Loucy (cell line): ENCODE results near the gene RRN3.
"Not testable (repeated sequence)": the region's sequence is repeated elsewhere in the genome, so short reads cannot be mapped to it uniquely, and the experiment has no call there.

Experiments used
- H2AFZ ChIP-seq: fragments of 200-600 bp; sonication (generic); 2 replicates; pipeline ENCODE4 v1.6.0; 2016; ENCODE audit warnings: antibody characterized with exemption, mild to moderate bottlenecking, low read length, moderate library complexity
- H3F3A ChIP-seq: fragments of 200-600 bp; 2 replicates; pipeline ENCODE4 v1.6.0; 2016; ENCODE audit warnings: antibody characterized with exemption, low read depth, mild to moderate bottlenecking
- H3K27me3 ChIP-seq: fragments of 200-600 bp; sonication (generic); 2 replicates; pipeline ENCODE4 v1.6.1; 2014; ENCODE audit warnings: low read length, mild to moderate bottlenecking; ENCODE audit not compliant: insufficient read depth, poor library complexity, severe bottlenecking
- H3K36me3 ChIP-seq: fragments of 200-600 bp; sonication (generic); 2 replicates; pipeline ENCODE4 v1.6.1; 2016; ENCODE audit warnings: low read length; ENCODE audit not compliant: insufficient read depth
- H3K4me1 ChIP-seq: fragments of 200-600 bp; sonication (generic); 2 replicates; pipeline ENCODE4 v1.5.1; 2014; ENCODE audit warnings: low read length, mild to moderate bottlenecking; ENCODE audit not compliant: insufficient read depth, poor library complexity, severe bottlenecking
- H3K4me2 ChIP-seq: fragments of 200-600 bp; sonication (generic); 2 replicates; pipeline ENCODE4 v1.6.0; 2014; ENCODE audit warnings: antibody characterized with exemption, low read length, low read depth, mild to moderate bottlenecking; ENCODE audit not compliant: poor library complexity, severe bottlenecking
- H3K4me3 ChIP-seq: fragments of 200-600 bp; sonication (generic); 2 replicates; pipeline ENCODE4 v1.5.1; 2014; ENCODE audit warnings: low read length, mild to moderate bottlenecking, mixed read lengths; ENCODE audit not compliant: poor library complexity, severe bottlenecking
- H3K79me2 ChIP-seq: fragments of 200-600 bp; sonication (generic); 2 replicates; pipeline ENCODE4 v1.6.1; 2014; ENCODE audit warnings: low read length; ENCODE audit not compliant: insufficient read depth
- H3K9ac ChIP-seq: fragments of 200-600 bp; sonication (generic); 2 replicates; pipeline ENCODE4 v1.6.0; 2014; ENCODE audit warnings: mild to moderate bottlenecking, low read depth, low read length, moderate library complexity; ENCODE audit not compliant: poor library complexity, severe bottlenecking
- H3K9me2 ChIP-seq: fragments of 200-600 bp; sonication (generic); replicated peaks from 2 replicates; pipeline ENCODE4 v1.6.1; 2016; ENCODE audit warnings: low read depth, low read length, mixed read lengths
- H3K9me3 ChIP-seq: fragments of 200-600 bp; sonication (generic); 2 replicates; pipeline ENCODE4 v1.6.1; 2014; ENCODE audit warnings: mild to moderate bottlenecking, antibody characterized with exemption, low read length, low read depth; ENCODE audit not compliant: insufficient read depth
- H4K20me1 ChIP-seq: fragments of 200-600 bp; sonication (generic); 2 replicates; pipeline ENCODE4 v1.6.0; 2014; ENCODE audit warnings: antibody characterized with exemption, low read length, mild to moderate bottlenecking; ENCODE audit not compliant: insufficient read depth, poor library complexity, severe bottlenecking
- EZH2phosphoT487 ChIP-seq: fragments of 200-600 bp; IDR thresholded peaks from 2 replicates; pipeline ENCODE4 v1.6.1; 2018; ENCODE audit warnings: antibody characterized with exemption, mild to moderate bottlenecking, moderate library complexity, borderline replicate concordance
- TF ChIP-seq, protein P1 (sequence below): fragments of 200-600 bp; sonication (generic); conservative IDR thresholded peaks from 2 replicates; pipeline ENCODE4 v1.5.1; 2014; ENCODE audit warnings: mild to moderate bottlenecking, antibody characterized with exemption, low read length

The RRN3 gene

DNA sequence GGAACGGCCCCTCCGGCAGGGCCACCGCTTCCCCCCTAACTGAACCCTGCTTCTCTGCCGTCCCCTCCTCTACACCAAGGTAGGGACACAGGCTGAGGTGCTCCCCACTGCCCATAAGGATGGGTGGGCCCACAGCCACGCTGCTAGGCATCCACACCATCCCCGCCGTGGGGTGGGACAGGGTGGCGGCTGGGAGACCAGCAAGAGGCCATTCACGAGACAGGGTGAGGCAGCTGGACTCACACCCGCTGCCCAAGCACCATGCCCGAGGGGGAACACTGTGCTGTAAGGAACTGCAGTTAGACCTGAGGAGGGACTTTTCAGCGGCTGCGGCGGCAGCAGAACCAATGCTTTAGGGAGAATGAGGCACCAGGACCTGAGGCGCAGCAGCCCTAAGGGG is 47.5 kb upstream of the RRN3 start:
- no peaks in the 10 kb centered on the region for H3K27me3 ChIP-seq
- H3K79me2 ChIP-seq, result no peaks in the 10 kb centered on the region
- no peak overlapping the region for H3K4me3 ChIP-seq
- H3K4me2 ChIP-seq, result no peak overlapping the region
- no peaks in the 10 kb centered on the region for H3K36me3 ChIP-seq
- no peaks in the 10 kb centered on the region for H3K9me2 ChIP-seq
- no peaks in the 10 kb centered on the region for H3K9me3 ChIP-seq
- no peaks in the 10 kb centered on the region for H4K20me1 ChIP-seq
- no peak overlapping the region for H2AFZ ChIP-seq
- TF ChIP-seq EZH2phosphoT487, result no peak
- TF ChIP-seq, protein P1, sequence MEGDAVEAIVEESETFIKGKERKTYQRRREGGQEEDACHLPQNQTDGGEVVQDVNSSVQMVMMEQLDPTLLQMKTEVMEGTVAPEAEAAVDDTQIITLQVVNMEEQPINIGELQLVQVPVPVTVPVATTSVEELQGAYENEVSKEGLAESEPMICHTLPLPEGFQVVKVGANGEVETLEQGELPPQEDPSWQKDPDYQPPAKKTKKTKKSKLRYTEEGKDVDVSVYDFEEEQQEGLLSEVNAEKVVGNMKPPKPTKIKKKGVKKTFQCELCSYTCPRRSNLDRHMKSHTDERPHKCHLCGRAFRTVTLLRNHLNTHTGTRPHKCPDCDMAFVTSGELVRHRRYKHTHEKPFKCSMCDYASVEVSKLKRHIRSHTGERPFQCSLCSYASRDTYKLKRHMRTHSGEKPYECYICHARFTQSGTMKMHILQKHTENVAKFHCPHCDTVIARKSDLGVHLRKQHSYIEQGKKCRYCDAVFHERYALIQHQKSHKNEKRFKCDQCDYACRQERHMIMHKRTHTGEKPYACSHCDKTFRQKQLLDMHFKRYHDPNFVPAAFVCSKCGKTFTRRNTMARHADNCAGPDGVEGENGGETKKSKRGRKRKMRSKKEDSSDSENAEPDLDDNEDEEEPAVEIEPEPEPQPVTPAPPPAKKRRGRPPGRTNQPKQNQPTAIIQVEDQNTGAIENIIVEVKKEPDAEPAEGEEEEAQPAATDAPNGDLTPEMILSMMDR, result no peak
- no peak overlapping the region for H3K9ac ChIP-seq
- no peaks in the 10 kb centered on the region for H3K4me1 ChIP-seq
- no peaks in the 10 kb centered on the region for H3F3A ChIP-seq

DNA sequence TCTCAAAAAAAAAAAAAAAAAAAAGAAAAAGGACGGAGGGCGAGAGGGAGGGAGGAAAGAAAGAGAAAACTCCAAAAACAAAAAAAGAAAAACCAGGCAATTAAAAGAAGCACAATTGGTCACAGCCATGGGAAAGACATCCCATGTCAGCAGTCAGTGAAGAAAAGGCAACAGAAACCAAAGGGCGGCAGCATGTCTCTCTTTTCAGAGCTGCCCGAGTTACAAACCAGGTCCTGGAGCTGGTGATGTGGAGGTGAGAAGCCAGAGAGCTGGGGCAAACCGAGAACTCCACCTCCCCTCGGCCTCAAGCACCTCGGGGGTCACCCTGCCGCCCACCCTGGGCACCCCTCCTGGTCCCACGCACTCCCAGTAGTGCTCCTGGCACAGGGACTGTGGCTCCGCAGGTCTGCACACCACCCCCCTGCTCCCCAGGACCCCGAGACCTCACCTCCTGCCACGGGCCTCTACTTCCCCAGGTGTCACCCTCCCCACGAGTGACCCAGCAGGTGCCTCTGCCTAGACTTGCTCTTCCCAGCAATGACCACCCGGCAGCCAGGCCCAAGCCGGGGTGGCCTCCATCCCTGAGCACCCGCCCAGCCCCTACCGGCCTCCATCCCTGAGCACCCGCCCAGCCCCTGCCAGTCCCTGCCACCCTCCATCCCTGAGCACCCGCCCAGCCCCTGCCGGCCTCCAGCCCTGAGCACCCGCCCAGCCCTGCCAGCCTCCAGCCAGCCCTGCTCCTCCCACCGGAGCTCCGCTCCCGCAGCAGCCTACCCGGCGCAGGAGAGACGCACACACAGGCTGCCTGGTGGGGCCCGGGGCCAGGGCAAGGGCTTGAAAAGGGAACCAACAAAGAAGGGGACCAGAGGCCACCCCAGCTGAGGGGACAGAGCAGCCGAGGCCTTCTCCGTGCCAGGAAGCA is 46.6 kb upstream of the RRN3 start:
- H3K27me3 ChIP-seq, H3K4me1 ChIP-seq, H3K4me2 ChIP-seq, H3K36me3 ChIP-seq, H2AFZ ChIP-seq, H3K9me2 ChIP-seq, H3K9me3 ChIP-seq, H3K4me3 ChIP-seq, H3K79me2 ChIP-seq, H3F3A ChIP-seq, H3K9ac ChIP-seq, H4K20me1 ChIP-seq: not testable (repeated sequence)

DNA sequence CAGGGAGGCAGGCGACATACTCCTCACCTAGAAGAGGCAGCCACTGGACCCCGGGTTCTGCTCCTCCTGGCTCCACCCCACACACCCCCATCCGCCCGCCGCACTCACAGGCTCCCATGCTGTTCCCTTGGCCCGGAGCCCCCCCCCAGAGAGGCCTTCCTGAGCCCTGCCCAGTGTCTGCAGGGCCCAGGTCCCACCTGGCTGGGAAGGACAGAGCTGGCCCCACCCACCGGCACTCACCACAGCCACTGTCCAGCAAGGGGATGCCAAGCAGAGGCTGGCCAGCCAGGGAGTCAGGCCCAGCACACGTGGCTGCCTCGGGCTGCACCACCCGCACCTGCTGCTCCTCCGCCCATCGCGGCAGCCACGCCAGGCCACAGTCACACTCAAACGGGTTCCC is 43.4 kb upstream of the RRN3 start:
- H2AFZ ChIP-seq, H3K79me2 ChIP-seq, H3K9ac ChIP-seq: not testable (repeated sequence)

DNA sequence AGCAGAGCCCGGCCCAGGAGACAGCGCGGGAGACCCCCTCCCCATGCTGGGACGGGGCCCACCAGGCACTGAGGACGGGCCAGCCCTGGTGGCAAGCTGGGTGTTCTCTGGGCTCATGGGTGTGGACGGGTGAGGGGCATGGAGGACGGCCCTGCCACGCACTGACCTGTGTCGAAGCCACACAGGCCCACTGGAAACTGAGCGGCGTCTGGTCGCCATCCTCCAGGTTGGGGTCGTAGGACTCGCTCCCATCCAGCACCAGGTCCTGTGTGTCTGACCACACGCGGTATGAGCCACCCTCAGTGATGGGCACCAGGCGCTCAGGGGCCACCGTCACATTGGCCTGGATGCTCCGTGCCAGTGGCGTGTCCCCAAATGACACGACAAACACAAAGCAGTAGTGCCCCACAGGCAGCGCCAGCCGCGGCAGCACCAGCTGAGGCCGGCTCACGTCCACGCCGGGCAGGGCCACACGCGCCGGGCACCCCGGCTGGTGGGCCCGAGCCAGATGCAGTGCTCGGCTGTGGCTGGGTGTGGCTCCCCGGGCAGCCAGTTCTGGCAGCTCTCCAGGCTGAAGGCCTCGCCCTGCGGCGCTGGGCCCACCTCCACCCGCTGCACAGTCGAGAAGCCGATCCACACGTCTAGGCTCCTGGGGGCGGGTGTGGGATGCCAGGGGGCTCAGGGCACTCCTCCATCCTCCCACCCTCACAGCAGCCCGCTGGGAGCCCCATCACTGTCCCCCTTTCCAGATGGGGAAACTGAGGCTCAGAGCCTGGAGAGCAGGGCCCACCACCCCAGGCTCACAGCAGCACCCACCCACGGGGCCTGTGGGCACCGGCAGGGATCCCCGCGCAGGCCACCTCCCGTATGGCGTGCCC is 41.6 kb upstream of the RRN3 start:
- H3K4me3 ChIP-seq, H3K79me2 ChIP-seq, H2AFZ ChIP-seq, H3F3A ChIP-seq, H3K4me2 ChIP-seq, H3K9ac ChIP-seq, H3K36me3 ChIP-seq, H4K20me1 ChIP-seq, H3K9me2 ChIP-seq, H3K4me1 ChIP-seq, H3K9me3 ChIP-seq, H3K27me3 ChIP-seq: not testable (repeated sequence)

More for the DNA sequence above, 43.4 kb upstream of the RRN3 start:
- H3K4me2 ChIP-seq, H3K4me1 ChIP-seq, H3K36me3 ChIP-seq, H3K9me2 ChIP-seq, H3F3A ChIP-seq, H3K27me3 ChIP-seq, H4K20me1 ChIP-seq, H3K9me3 ChIP-seq, H3K4me3 ChIP-seq: not testable (repeated sequence)

DNA sequence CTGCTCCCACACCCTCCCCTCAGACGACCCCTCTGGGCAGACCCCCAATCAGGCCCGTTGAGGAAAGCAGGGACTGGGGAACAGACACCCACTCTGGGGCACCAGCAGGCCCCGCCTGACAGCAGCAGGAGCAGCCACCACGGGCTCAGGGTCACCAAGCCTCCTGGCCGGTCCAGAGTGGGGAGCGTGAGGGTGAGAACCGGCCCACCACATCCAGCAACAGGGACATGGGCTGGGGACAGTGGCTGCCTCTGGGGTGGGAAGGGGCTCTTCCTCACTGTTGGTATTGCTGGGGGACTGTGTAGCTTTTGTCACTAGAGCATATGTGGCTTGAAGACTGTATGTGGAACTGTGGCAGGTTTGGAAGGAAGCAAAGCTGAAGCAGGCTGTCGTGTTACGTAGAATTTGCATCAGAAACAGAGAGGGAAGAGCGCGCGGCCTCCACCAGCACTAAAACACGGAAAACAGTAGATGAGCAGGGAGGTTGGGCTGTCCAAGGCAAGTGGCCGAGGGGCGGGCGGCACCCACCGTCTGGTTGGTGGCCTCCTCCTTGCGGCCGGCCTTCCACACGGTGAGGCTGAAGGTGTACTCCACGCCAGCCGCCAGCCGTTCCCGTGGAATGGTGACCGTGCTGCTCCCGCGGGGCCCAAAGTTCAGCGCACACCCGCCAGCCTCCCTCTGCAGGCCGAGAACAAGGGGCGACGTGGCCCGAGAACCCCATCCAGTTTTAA is 40.8 kb upstream of the RRN3 start:
- not testable (repeated sequence) for H3K79me2 ChIP-seq, H3K9ac ChIP-seq, H3K4me2 ChIP-seq

DNA sequence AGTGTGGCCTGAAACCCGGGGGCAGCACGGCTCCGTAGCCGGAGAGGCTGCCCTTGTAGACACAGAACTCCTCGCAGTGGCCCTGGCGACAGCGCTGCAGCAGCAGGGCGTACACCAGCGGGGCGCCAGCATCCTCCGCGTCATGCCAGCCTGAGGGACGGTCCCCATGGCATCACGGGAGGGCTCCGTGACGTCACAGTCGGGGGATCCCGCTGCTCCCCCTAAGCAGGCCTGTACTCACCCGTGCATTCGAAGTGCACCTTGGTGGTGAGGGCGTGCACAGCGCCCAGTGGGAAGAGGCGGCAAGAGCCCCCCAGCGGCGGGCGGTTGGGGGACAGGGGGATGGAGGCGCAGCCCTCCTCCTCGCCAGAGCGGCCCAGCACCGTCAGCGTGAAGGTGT is 39.5 kb upstream of the RRN3 start:
- H3K4me2 ChIP-seq, H4K20me1 ChIP-seq, H3F3A ChIP-seq, H3K9me2 ChIP-seq, H3K9me3 ChIP-seq, H3K36me3 ChIP-seq, H3K9ac ChIP-seq, H3K79me2 ChIP-seq, H2AFZ ChIP-seq, H3K4me1 ChIP-seq, H3K4me3 ChIP-seq, H3K27me3 ChIP-seq: not testable (repeated sequence)

More for the DNA sequence above, 40.8 kb upstream of the RRN3 start:
- not testable (repeated sequence) for H3K4me3 ChIP-seq, H4K20me1 ChIP-seq, H3K9me3 ChIP-seq, H2AFZ ChIP-seq, H3K27me3 ChIP-seq, H3K9me2 ChIP-seq, H3F3A ChIP-seq, H3K4me1 ChIP-seq, H3K36me3 ChIP-seq
